Dermis lymphatic vessel endothelial cell (primary cell): Measurements from ENCODE around the gene LRWD1. TPM values are rescaled to one million over a fixed set of nuclear protein-coding genes. Genes with fewer than 3 reads are reported as not detected.

ENCODE experiments used
- total RNA-seq: library from RNA; depleted of rRNA; stranded (reverse); fragments of >200 nt; gene quantifications from 2 replicates; pipeline ENCODE4 v1.2.1, GENCODE V29; 2014

Gene LRWD1
- 16.1 and 18.1 TPM in 2 replicates for total RNA-seq

GRCh38 chr7:102464577-102465280 is at the start of gene LRWD1, which contains the start of gene ALKBH4:
Gene LRWD1, plus strand, starts transcription at chr7:102464984. Its CDS starts 97 bp downstream, at chr7:102465081.
Gene ALKBH4, minus strand, starts transcription at chr7:102464863. Its CDS starts 27 bp downstream, at chr7:102464836.

GRCh38 chr7:102433219-102434038 is 31.4 kb upstream of the LRWD1 start, which contains the start of gene ORAI2:
Gene ORAI2, plus strand, starts transcription at chr7:102433575. Its CDS starts 5,382 bp downstream, at chr7:102438957.

GRCh38 chr7:102478314-102479208 is 13.8 kb downstream of the LRWD1 start, which contains the start of gene POLR2J:
Gene POLR2J, minus strand, starts transcription at chr7:102478922. Its CDS starts 62 bp downstream, at chr7:102478860.

GRCh38 chr7:102517550-102518147 is 52.9 kb downstream of the LRWD1 start, which contains the start of gene RASA4B:
Gene RASA4B, minus strand, starts transcription at chr7:102517777. Its CDS starts 67 bp downstream, at chr7:102517710.

Other genes starting within 250 kb of the LRWD1 start
- 0.52 and 0.76 TPM in 2 replicates for gene SH2B2, start 178.1 kb upstream of the LRWD1 start, total RNA-seq
- not detected in 2 replicates for gene SPDYE6, start 108.5 kb upstream of the LRWD1 start, total RNA-seq
- gene PRKRIP1, start 68.6 kb upstream of the LRWD1 start, total RNA-seq, result 11.6 and 12.1 TPM in 2 replicates
- 64.6 and 67.6 TPM in 2 replicates for gene ORAI2, start 31.4 kb upstream of the LRWD1 start, total RNA-seq
- 10.6 and 11.7 TPM in 2 replicates for gene ALKBH4, start 121 bp upstream of the LRWD1 start, total RNA-seq
- gene POLR2J, start 13.9 kb downstream of the LRWD1 start, total RNA-seq, result 24.5 and 27.6 TPM in 2 replicates
- 1.1 and 3.8 TPM in 2 replicates for gene RASA4B, start 52.8 kb downstream of the LRWD1 start, total RNA-seq
- gene UPK3BL2, start 78.7 kb downstream of the LRWD1 start, total RNA-seq, result 0.60 and 2.3 TPM in 2 replicates
- gene SPDYE2, start 86.2 kb downstream of the LRWD1 start, total RNA-seq, result not detected in 2 replicates
- 18.0 and 45.6 TPM in 2 replicates for gene POLR2J3, start 107.6 kb downstream of the LRWD1 start, total RNA-seq
- gene RASA4, start 151.8 kb downstream of the LRWD1 start, total RNA-seq, result 3.3 and 8.9 TPM in 2 replicates
- 3.9 and 9.1 TPM in 2 replicates for gene UPK3BL1, start 177.8 kb downstream of the LRWD1 start, total RNA-seq
- not detected in 2 replicates for gene SPDYE2B, start 185.3 kb downstream of the LRWD1 start, total RNA-seq
- gene POLR2J2, start 206.7 kb downstream of the LRWD1 start, total RNA-seq, result 1.6 and 2.6 TPM in 2 replicates